ENCODE data around the gene C14orf180. TPM values are rescaled to one million over a fixed set of nuclear protein-coding genes. Genes with fewer than 3 reads are reported as not detected.

Gene C14orf180
- total RNA-seq, 1 experiment from 2014 or later: not detected

DNA sequence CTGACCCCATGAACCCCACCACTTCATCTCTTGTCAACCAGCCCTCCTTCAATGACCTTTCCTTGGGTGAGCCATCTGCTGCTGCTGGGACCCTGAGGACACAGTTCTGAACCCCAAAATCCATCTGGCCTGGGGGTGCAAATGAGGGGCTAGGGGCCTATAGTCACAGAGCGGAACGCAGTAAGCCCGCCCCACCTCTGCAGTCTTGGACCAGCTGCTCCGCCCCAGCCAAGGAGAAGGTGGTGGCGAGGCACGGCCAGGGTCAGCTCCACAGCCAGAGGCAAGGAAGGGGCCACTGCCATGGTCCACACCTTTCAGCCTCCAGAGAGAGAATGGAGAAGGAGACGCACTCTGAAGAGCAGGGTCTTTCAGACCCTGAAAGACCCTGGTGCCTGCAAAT, 19.9 kb downstream of the C14orf180 start:
- Mint-ChIP-seq H3K4me3 (no peak overlapping the region), H3K27ac (no peak overlapping the region), H3K4me1 (peaks cover 3% of the 10 kb centered on the region; the same call in 1 of the 2 replicates), H3K9me3 (no peaks in the 10 kb centered on the region), H3K36me3 (no peaks in the 10 kb centered on the region), H3K27me3 (ENCODE audit: low read depth) (peaks cover 10% of the 10 kb centered on the region)
- CTCF ChIA-PET: no interaction called here
- DNase-seq (ENCODE audit: low spot score) (no peak), ATAC-seq (no peak)
- no peak for TF ChIP-seq ZNF317 (CRISPR knock-in tag; IDR thresholded peaks at IDR 0.05; ENCODE audit: borderline replicate concordance, low read depth)
- no peak for TF ChIP-seq KAT7 (CRISPR knock-in tag; IDR thresholded peaks at IDR 0.05; ENCODE audit: borderline replicate concordance)
- TF ChIP-seq, protein P1, sequence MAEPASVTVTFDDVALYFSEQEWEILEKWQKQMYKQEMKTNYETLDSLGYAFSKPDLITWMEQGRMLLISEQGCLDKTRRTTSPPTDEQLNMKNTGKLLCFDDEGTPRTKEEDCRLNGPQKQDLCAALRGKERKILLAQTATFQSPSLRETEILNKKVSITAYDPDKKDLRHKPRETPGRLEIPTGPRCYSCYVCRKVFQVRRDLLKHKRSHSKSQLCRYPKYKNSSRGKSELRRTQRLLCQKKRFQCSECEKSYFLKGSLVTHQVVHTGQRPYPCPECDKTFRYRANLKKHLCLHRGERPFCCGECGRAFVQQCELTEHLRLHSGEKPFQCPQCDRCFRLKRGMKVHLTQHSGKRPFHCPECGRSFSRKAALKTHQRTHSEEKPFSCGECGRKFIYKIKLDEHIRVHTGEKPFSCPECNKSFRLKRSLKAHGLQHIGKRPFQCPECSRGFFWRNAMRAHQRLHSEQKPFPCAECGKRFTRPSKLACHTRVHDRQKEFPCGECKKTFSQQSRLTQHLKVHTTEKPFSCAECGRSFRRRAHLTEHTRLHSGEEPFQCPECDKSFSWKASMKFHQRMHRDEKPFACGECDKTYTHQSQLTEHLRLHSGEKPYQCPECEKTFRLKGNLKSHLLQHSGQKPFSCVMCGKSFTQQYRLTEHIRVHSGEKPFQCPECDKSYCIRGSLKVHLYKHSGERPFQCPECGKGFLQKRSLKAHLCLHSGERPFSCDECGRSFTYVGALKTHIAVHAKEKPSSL (CRISPR knock-in tag; conservative IDR thresholded peaks at IDR 0.05): no peak
- TF ChIP-seq, protein P2, sequence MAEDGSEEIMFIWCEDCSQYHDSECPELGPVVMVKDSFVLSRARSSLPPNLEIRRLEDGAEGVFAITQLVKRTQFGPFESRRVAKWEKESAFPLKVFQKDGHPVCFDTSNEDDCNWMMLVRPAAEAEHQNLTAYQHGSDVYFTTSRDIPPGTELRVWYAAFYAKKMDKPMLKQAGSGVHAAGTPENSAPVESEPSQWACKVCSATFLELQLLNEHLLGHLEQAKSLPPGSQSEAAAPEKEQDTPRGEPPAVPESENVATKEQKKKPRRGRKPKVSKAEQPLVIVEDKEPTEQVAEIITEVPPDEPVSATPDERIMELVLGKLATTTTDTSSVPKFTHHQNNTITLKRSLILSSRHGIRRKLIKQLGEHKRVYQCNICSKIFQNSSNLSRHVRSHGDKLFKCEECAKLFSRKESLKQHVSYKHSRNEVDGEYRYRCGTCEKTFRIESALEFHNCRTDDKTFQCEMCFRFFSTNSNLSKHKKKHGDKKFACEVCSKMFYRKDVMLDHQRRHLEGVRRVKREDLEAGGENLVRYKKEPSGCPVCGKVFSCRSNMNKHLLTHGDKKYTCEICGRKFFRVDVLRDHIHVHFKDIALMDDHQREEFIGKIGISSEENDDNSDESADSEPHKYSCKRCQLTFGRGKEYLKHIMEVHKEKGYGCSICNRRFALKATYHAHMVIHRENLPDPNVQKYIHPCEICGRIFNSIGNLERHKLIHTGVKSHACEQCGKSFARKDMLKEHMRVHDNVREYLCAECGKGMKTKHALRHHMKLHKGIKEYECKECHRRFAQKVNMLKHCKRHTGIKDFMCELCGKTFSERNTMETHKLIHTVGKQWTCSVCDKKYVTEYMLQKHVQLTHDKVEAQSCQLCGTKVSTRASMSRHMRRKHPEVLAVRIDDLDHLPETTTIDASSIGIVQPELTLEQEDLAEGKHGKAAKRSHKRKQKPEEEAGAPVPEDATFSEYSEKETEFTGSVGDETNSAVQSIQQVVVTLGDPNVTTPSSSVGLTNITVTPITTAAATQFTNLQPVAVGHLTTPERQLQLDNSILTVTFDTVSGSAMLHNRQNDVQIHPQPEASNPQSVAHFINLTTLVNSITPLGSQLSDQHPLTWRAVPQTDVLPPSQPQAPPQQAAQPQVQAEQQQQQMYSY (CRISPR knock-in tag; IDR thresholded peaks at IDR 0.05): no peak
- TF ChIP-seq TCF7 (CRISPR knock-in tag; IDR thresholded peaks at IDR 0.05; ENCODE audit: low read depth): no peak
- TF ChIP-seq NR1H2 (CRISPR knock-in tag; IDR thresholded peaks at IDR 0.05): no peak
- TF ChIP-seq SOX15 (CRISPR knock-in tag; IDR thresholded peaks at IDR 0.05): no peak
- TF ChIP-seq RELA (CRISPR knock-in tag; IDR thresholded peaks at IDR 0.05; ENCODE audit: borderline replicate concordance): no peak
- TF ChIP-seq, protein P3, sequence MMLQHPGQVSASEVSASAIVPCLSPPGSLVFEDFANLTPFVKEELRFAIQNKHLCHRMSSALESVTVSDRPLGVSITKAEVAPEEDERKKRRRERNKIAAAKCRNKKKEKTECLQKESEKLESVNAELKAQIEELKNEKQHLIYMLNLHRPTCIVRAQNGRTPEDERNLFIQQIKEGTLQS (CRISPR knock-in tag; conservative IDR thresholded peaks at IDR 0.05): no peak
- TF ChIP-seq, protein P4, sequence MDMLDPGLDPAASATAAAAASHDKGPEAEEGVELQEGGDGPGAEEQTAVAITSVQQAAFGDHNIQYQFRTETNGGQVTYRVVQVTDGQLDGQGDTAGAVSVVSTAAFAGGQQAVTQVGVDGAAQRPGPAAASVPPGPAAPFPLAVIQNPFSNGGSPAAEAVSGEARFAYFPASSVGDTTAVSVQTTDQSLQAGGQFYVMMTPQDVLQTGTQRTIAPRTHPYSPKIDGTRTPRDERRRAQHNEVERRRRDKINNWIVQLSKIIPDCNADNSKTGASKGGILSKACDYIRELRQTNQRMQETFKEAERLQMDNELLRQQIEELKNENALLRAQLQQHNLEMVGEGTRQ (CRISPR knock-in tag; IDR thresholded peaks at IDR 0.05): no peak
- POLR2A ChIA-PET: no interaction called here

DNA sequence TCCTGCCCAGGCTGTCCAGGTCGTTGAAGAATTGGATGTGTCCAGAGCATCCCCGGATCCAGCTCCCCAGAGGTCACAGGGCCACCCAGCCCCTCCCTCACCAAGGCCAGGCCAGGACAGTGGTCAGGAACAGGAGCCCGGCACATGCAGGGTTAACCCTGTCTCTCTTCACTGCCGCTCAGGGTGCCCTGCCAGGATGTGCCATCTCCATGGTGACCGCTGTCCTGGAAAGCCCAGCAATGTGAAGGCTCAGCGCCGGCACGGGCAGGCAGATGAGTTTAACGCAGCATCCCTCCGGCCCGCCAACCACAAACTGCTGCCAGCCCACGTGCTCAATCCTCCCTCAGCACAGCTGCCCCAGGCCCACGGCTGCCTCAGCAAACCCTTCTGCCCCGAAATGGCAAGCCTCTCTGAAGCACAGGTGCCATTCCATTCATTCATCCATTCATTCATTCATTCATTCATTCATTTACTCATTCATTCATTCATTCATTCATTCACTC, 20.6 kb downstream of the C14orf180 start:
- Mint-ChIP-seq H3K4me1 (peaks cover 7% of the 10 kb centered on the region), H3K36me3 (no peaks in the 10 kb centered on the region), H3K27me3 (ENCODE audit: low read depth) (peaks cover 16% of the 10 kb centered on the region), H3K27ac (no peak overlapping the region), H3K4me3 (no peak overlapping the region), H3K9me3 (no peaks in the 10 kb centered on the region)
- ChIA-PET POLR2A (no interaction called here), CTCF (interaction anchor here (0.7 kb wide), 1 partner anchor 40 kb away, joined by 3 read pairs; no protein-coding TSS in a partner anchor)
- TF ChIP-seq TEAD1 (CRISPR knock-in tag; IDR thresholded peaks at IDR 0.05): no peak
- TF ChIP-seq, protein P5, sequence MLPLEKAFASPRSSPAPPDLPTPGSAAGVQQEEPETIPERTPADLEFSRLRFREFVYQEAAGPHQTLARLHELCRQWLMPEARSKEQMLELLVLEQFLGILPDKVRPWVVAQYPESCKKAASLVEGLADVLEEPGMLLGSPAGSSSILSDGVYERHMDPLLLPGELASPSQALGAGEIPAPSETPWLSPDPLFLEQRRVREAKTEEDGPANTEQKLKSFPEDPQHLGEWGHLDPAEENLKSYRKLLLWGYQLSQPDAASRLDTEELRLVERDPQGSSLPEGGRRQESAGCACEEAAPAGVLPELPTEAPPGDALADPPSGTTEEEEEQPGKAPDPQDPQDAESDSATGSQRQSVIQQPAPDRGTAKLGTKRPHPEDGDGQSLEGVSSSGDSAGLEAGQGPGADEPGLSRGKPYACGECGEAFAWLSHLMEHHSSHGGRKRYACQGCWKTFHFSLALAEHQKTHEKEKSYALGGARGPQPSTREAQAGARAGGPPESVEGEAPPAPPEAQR (CRISPR knock-in tag; IDR thresholded peaks at IDR 0.05): no peak
- DNase-seq (ENCODE audit: low spot score): no peak
- ATAC-seq: no peak

DNA sequence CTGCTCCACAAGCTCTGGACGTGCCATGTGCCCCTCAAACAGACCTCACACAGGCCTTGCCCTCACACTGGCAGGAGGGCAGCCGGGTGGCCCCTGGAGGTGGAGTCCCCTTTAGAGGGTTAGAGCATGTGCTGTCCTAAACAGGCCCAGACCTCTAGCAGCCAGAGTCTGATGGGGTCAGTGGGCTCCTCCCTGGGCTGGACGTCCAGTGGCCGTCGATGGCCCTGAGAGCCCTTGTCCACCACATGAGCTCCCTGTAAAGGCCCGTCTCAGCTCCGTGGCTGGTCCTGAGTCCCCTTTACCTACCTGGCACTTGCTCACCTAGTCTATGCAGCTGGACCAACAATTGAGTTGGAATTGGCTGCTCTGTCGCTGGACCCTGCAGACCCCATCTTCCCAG, 21.2 kb downstream of the C14orf180 start:
- no peaks in the 10 kb centered on the region for H3K36me3 Mint-ChIP-seq
- ATAC-seq (no peak), DNase-seq (ENCODE audit: low spot score) (no peak)
- POLR2A ChIA-PET: no interaction called here
- no peak for TF ChIP-seq SMAD4 (CRISPR knock-in tag; IDR thresholded peaks at IDR 0.05)
- peaks cover 10% of the 10 kb centered on the region for H3K4me1 Mint-ChIP-seq
- H3K27ac Mint-ChIP-seq: no peak overlapping the region
- peaks cover 22% of the 10 kb centered on the region for H3K27me3 Mint-ChIP-seq (ENCODE audit: low read depth)
- H3K4me3 Mint-ChIP-seq: no peak overlapping the region
- CTCF ChIA-PET: interaction anchor here (0.7 kb wide), 1 partner anchor 39 kb away, joined by 3 read pairs; no protein-coding TSS in a partner anchor
- no peaks in the 10 kb centered on the region for H3K9me3 Mint-ChIP-seq
